ENCODE measurements around the gene RDH11. TPM values are rescaled to one million over a fixed set of nuclear protein-coding genes. Genes with fewer than 3 reads are reported as not detected.

The RDH11 gene
- total RNA-seq, 2 experiments from 2014 or later = 31.1 to 37.7 TPM

DNA sequence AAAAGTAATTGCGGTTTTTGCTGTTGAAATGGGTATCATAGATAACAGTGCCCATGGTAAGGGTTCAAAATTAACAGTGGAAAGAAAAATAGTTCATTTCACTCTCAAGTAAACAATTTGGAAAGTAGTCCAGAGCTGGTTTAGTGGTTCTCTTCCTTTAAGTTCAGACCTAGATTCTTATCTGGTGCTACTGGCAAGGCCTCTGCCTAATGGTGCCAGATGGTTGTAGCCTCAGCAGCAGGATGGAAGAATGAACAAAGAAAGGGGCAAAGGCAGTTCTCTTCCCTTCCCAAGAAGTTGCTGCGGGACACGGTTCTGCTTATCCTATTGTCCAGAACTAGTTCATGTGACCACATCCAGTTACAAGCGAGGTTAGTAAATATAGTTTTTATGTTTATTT lies 65.4 kb downstream of the RDH11 start:
- POLR2A ChIA-PET = no interaction called here
- CTCF ChIA-PET (ENCODE audit: unreplicated experiment) = no interaction called here

DNA sequence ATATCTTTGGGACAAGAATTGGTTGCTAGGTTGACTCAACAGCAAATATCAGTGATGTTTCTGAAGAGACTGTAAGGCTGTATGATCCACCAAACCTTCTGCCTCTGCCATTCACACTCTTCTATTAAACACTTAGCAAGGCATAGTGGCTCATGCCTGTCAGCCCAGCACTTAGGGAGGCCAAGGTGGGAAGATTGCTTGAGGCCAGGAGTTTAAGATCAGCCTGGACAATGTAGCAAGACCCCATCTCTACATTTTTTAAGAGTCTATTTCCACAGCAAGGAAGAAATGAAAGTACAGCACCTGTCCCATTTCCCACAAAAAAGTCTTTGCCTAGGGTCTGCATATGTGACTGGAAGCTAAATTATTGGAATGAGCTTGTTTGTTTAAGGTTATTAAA lies 68.0 kb downstream of the RDH11 start:
- POLR2A ChIA-PET = no interaction called here
- H3K36me3 ChIP-seq (ENCODE audit: insufficient read depth, low read length) = no peaks in the 10 kb centered on the region
- H3K4me3 ChIP-seq (ENCODE audit: low read depth, low read length, poor library complexity, severe bottlenecking) = no peak overlapping the region
- H3K4me2 ChIP-seq (ENCODE audit: low read length) = no peak overlapping the region
- no TSS peak for BruUV-seq (replicated peaks)
- no peak overlapping the region for H3K27ac ChIP-seq (ENCODE audit: low read depth, low read length, poor library complexity, severe bottlenecking)
- CTCF ChIA-PET (ENCODE audit: unreplicated experiment) = no interaction called here
- intact Hi-C loops (cut with micrococcal nuclease; ENCODE audit: unreplicated experiment) = no loop called here
- no peaks in the 10 kb centered on the region for H3K9me3 ChIP-seq (ENCODE audit: low read length)
- no peak for DNase-seq (ENCODE audit: low spot score)
- H3K4me1 ChIP-seq (ENCODE audit: insufficient read depth, low read length, poor library complexity, severe bottlenecking) = peaks cover 8% of the 10 kb centered on the region
- TF ChIP-seq, protein P1, sequence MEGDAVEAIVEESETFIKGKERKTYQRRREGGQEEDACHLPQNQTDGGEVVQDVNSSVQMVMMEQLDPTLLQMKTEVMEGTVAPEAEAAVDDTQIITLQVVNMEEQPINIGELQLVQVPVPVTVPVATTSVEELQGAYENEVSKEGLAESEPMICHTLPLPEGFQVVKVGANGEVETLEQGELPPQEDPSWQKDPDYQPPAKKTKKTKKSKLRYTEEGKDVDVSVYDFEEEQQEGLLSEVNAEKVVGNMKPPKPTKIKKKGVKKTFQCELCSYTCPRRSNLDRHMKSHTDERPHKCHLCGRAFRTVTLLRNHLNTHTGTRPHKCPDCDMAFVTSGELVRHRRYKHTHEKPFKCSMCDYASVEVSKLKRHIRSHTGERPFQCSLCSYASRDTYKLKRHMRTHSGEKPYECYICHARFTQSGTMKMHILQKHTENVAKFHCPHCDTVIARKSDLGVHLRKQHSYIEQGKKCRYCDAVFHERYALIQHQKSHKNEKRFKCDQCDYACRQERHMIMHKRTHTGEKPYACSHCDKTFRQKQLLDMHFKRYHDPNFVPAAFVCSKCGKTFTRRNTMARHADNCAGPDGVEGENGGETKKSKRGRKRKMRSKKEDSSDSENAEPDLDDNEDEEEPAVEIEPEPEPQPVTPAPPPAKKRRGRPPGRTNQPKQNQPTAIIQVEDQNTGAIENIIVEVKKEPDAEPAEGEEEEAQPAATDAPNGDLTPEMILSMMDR (conservative IDR thresholded peaks at IDR 0.05; ENCODE audit: low read length) = no peak
- no peak for TF ChIP-seq EZH2phosphoT487 (IDR thresholded peaks at IDR 0.05; ENCODE audit: borderline replicate concordance, low read depth, low read length)
- H3K79me2 ChIP-seq (ENCODE audit: insufficient read depth, low read depth, low read length) = no peaks in the 10 kb centered on the region
- H2AFZ ChIP-seq (ENCODE audit: low read length) = no peak overlapping the region
- H3K9me2 ChIP-seq (ENCODE audit: insufficient read depth, low read length) = no peaks in the 10 kb centered on the region
- no peaks in the 10 kb centered on the region for H4K20me1 ChIP-seq (ENCODE audit: insufficient read depth, low read length)

More for the DNA sequence above, 65.4 kb downstream of the RDH11 start:
- Histone ChIP-seq H3K9me2 (ENCODE audit: insufficient read depth, low read length) (no peaks in the 10 kb centered on the region), H2AFZ (ENCODE audit: low read length) (no peak overlapping the region), H4K20me1 (ENCODE audit: insufficient read depth, low read length) (no peaks in the 10 kb centered on the region), H3K4me1 (ENCODE audit: insufficient read depth, low read length, poor library complexity, severe bottlenecking) (no peaks in the 10 kb centered on the region), H3K9me3 (ENCODE audit: low read length) (no peaks in the 10 kb centered on the region), H3K4me3 (ENCODE audit: low read depth, low read length, poor library complexity, severe bottlenecking) (no peak overlapping the region), H3K27ac (ENCODE audit: low read depth, low read length, poor library complexity, severe bottlenecking) (no peak overlapping the region), H3K79me2 (ENCODE audit: insufficient read depth, low read depth, low read length) (no peaks in the 10 kb centered on the region), H3K4me2 (ENCODE audit: low read length) (no peak overlapping the region), H3K36me3 (ENCODE audit: insufficient read depth, low read length) (no peaks in the 10 kb centered on the region)
- no TSS peak for BruUV-seq (replicated peaks)
- DNase-seq (ENCODE audit: low spot score) = no peak
- intact Hi-C loops (cut with micrococcal nuclease; ENCODE audit: unreplicated experiment) = no loop called here
- TF ChIP-seq EZH2phosphoT487 (IDR thresholded peaks at IDR 0.05; ENCODE audit: borderline replicate concordance, low read depth, low read length) = no peak

Small RNA genes lying within 50 kb of the gene (small RNA-seq; reads per million reads assigned to genes)
- gene AL049779.3 (not detected), gene RN7SL369P (not detected), gene RNA5SP386 (not detected)

Other genes starting within 250 kb of the RDH11 start
- 3.9 and 4.8 TPM in 2 replicates for gene TMEM229B, start 207.0 kb downstream of the RDH11 start, total RNA-seq (2014; rRNA removed; shearing (Covaris generic))
- gene TMEM229B, start 207.0 kb downstream of the RDH11 start, total RNA-seq (2022) = 8.5 and 11.7 TPM in 2 replicates
- not detected in 2 replicates for gene PLEKHH1, start 162.5 kb downstream of the RDH11 start, total RNA-seq (2014; rRNA removed; shearing (Covaris generic))
- gene PLEKHH1, start 162.5 kb downstream of the RDH11 start, total RNA-seq (2022) = not detected in 2 replicates
- 19.7 and 23.0 TPM in 2 replicates for gene PIGH, start 95.5 kb downstream of the RDH11 start, total RNA-seq (2014; rRNA removed; shearing (Covaris generic))
- 12.0 and 15.5 TPM in 2 replicates for gene PIGH, start 95.5 kb downstream of the RDH11 start, total RNA-seq (2022)
- 2.9 and 4.2 TPM in 2 replicates for gene ARG2, start 75.8 kb downstream of the RDH11 start, total RNA-seq (2014; rRNA removed; shearing (Covaris generic))
- gene ARG2, start 75.8 kb downstream of the RDH11 start, total RNA-seq (2022) = 2.0 and 3.4 TPM in 2 replicates
- 41.5 and 50.5 TPM in 2 replicates for gene VTI1B, start 21.1 kb downstream of the RDH11 start, total RNA-seq (2014; rRNA removed; shearing (Covaris generic))
- 80.2 and 93.3 TPM in 2 replicates for gene VTI1B, start 21.1 kb downstream of the RDH11 start, total RNA-seq (2022)
- not detected in 2 replicates for gene RDH12, start 6.1 kb upstream of the RDH11 start, total RNA-seq (2014; rRNA removed; shearing (Covaris generic))
- not detected in 2 replicates for gene RDH12, start 6.1 kb upstream of the RDH11 start, total RNA-seq (2022)
- gene ZFYVE26, start 120.8 kb upstream of the RDH11 start, total RNA-seq (2014; rRNA removed; shearing (Covaris generic)) = 12.0 and 16.3 TPM in 2 replicates
- 22.8 and 25.9 TPM in 2 replicates for gene ZFYVE26, start 120.8 kb upstream of the RDH11 start, total RNA-seq (2022)
- 41.4 and 48.2 TPM in 2 replicates for gene RAD51B, start 124.0 kb upstream of the RDH11 start, total RNA-seq (2014; rRNA removed; shearing (Covaris generic))
- gene RAD51B, start 124.0 kb upstream of the RDH11 start, total RNA-seq (2022) = 72.8 and 89.9 TPM in 2 replicates

Data from OCI-LY7 (cell line).